HG03103 (cell line): Measurements from ENCODE around the gene CYB5B.

Experiments used
- ATAC-seq: cut with Tn5 transposase; IDR thresholded peaks from one replicate; pipeline ENCODE4 v1.9.1; 2021; ENCODE audit warnings: low read depth; ENCODE audit not compliant: unreplicated experiment

The CYB5B gene

DNA sequence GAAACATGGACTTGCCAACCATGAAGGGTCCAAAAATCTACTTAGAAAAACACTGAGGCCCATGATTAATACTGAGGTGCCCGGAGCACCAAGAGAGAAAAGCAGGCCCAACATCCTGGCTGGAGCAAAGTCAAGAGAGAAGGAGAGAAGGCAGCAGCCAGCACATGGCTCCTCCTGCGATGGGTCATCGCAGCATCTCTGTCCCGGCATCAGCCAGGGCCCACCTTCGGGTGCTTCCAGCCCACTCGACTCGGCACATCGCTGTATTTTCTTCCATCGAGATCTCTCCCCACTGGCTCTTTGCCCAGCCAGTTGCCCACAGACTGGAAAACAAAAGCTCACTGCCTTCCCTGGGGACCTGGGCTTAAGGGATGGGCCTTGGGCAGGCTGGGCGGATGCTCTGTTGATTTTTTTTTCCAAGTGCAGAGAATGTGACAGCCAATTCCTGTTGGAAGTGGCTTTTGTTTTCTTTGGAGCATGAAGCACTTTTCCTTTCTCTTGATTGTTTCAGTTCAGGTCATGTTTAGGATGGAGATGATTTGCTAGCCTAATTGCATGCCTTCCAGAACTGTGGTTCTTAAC, 58.1 kb downstream of the CYB5B start:
- no peak for ATAC-seq

DNA sequence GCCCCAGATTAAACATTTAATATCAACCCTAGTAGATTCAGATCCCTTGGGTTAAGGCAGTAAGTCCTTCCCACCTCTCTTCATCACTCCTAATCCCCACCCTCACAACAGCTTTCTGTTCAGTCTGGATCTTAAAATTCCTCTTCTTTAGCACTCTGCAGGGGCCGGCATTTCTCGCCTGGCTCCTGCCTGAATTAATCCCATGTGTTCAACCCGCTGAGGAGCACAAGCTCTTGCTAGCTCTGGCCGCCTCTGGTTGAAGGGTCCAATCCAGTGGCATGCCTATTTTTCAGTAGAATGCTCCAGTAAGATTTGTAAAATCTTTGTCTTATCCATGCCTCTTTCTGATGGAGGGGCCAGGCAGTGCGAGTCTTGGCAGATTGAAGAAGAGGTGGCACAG, 59.2 kb downstream of the CYB5B start:
- no peak for ATAC-seq

DNA sequence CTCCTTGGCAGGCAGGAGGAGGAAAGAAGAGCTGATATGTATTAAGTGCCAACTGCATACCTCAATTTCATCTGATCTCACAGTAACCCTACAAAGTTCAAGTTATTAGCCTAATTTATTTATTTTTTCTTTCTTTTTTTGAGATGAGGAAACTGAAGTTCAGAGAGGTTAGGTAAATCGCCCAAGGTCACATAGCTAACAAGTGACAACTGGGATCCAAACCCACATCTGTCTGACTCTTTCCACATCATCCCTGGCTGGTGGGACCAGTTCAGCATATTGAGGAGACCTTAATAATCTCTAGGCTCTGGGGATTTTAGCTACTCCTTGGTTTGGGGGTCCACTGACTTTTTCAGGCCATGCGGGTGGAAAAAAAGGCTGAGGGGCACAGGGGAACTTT, 60.9 kb downstream of the CYB5B start:
- ATAC-seq, result no peak

DNA sequence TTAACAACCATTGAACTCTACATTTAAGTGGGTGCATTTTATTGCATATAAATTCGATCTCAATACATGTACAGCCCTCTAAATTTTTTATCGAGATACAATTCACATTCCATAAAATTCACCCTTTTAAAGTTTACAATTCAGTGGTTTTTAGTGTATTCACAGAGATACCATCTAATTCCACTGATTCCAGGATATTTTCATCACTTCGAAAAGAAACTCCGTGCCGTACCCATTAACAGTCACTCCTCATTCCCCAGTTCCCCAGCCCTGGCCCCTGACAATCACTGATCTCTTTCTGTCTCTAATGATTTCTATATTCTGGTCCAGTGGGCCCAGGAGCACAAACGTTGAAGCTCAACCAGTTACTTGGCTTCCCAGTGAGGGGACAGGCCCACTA, 61.4 kb downstream of the CYB5B start:
- ATAC-seq, result no peak

DNA sequence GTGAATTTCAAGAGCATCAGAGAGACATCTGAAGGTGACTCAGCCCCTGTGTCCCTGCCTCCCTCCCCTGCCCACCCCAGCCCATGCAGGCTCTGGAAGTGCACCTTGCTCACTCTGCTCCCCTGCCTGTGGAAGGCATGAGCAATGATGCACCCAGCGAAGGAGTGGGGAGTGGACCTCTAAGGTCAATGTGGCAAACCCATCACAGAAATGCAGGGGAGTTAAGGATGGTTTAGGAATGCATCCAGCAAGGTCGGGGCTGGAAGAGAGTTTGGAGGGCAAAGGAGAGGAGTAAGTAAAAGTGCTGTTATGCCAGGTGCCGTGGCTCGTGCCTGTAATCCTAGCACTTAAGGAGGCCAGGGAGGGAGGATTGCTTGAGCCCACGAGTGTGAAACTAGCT, 61.9 kb downstream of the CYB5B start:
- ATAC-seq, result no peak

DNA sequence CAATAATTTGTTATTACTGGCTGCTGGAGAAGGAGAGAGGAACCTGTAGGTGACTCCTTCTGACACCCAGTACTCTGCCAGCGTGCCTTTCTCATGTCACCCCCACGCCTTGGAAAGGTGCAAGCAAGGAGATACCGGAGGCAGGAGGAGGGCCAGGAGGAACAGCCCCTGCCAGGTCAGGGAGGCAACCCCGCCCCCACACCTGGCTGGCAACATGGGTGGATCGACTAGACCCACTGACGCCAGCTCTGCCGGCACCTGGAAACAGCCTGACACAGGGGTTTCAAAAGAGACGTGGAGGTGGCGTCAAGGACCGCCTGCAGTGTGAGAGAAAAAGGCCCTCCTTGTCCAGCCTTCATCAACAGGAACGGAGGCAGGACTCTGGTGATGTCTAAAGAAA, 62.3 kb downstream of the CYB5B start:
- ATAC-seq, result no peak

DNA sequence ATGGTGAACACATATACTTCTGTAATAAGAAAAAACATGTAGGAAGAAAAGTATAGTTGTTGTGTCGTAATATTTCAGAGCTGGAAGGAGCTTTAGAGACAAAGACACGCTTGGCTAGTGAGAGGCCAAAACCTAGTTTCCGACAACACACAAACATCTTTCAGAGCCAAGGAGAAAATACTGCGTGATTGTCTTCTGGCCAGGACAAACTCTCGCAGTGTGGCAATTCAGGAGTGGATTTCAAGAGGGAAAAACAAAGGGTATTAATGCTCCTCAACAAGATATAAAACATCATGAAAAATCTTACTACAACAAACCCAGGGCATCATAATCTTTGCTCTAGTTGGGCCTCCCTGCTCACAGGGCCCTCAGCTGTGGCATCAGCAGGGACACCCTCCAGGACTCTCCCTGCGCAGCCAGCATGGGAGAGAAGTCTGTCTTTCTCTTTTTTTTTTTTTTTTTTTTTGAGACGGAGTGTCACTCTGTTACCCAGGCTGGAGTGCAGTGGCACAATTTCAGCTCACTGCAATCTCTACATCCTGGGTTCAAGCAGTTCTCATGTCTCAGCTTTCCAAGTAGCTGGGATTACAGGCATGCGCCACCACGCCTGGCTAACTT, 66.4 kb downstream of the CYB5B start:
- ATAC-seq, result no peak

DNA sequence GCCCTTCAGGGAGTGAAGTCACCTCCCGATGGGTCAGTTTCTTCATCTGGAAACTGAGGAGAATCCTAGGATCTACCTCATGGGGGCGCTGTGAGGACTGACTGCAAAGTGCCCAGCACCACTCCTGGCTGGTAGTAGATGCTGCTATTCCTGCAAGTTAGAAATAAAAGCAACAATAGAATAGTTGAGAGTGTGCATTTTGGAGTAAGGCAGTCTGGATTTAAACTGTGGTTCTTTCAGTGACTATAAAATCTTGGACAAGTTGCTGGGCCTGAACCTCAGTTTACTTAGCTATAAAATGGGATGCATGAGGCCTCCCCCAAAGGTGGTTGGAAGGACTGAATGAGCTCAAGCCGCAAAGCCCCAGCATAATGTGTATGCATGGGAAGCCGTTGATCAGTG, 70.6 kb downstream of the CYB5B start:
- no peak for ATAC-seq

DNA sequence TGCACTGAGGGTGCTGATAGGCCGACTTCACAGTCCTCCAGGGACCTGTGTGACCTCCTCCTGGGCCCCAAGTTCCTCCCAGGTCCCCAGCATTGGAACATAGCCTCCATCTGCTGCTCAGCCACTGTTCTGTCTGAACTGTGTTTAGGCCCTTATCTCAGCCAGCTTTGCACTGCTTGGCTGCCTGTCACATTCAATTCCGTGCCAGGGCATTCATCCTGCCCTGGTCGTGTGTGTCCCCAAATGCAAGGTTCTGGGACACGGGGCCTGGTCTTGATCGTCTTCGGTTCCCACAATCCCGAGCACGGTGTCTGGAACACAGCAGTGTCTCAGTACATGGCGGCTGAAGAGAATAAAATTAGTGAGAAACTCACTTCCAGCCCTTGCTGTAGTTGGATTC, 71.4 kb downstream of the CYB5B start:
- ATAC-seq, result no peak

DNA sequence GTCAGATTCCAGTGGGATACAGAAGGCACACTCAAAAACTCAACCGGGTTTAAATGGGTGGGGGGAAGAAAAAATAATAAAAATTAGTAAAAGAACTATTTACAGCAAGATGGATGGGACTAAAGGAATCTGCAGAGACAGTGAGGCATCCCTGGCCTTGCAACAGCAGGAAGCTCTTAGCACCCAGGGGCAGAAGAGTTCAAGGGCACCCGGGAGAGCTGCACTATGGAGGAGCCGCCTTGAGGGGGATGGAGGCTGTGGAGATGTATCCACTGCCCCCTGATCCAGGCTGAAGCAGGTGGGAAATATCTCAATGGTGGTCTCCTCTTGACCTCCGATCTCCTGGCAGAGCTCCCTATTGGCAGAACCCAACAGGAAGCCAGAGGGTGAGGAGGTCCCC, 72.0 kb downstream of the CYB5B start:
- no peak for ATAC-seq

DNA sequence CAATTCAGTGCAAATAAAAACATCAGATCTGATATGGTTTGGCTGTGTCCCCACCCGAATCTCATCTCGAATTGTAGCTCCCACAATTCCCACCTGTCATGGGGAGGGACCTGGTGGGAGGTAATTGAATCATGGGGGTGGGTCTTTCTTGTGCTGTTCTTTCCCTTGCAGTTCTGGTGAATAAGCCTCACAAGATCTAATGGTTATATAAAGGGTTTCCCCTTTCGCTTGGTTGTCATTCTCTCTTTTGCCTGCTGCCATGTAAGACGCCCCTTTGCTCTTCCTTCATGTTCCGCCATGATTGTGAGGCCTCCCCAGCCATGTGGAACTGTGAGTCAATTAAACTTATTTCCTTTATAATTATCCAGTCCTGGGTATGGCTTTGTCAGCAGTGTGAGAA, 72.5 kb downstream of the CYB5B start:
- ATAC-seq, result no peak

DNA sequence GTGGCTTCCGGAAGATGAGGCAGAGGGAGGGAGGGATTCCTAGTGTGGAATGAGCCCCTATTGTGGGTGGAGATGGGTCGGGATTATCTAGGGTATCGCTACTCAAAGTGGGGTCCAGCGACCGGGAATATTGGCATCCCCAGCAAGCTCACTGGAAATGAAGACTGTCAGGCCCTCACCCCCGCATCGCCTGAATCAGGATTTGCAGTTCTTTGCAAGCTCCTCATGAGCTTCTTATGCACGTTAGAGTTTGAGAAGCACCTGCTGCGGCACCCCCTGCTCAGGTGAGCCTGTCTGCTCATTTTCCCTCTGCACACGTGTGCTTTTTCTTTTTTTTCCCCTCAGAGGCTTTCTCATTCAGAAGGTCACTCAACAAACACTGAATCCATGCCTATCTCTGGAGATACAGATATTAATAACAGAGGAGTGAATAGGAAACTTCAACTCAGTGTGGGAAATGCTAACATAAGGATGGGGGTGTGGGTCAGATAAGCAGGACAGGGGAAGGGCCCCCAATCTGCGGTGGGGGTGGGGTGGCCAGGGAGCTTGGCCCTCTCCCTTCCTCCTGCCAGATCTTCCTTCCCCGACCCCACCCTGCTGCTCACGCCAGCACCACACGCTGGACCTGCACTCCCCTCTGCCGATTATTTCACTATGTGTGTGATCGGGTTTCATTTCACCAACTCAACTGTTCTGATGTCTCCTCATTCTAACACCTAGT, 73.6 kb downstream of the CYB5B start:
- ATAC-seq, result no peak

DNA sequence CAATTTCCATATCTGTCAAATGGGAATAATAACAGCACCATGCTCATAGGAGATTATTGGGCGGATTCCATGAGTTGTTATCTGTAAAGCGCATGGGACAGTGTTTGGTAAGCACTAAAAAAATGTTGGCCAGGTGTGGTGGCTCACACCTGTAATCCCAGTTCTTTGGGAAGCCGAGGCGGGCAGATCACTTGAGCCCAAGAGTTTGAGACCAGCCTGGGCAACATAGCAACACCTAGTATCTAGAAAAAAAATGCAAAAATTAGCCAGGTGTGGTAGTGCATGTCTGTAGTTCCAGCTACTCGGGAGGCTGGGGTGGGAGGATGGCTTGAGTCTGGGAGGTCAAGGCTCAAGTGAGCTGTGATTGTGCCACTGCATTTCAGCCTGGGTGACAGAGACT, 74.5 kb downstream of the CYB5B start:
- no peak for ATAC-seq

DNA sequence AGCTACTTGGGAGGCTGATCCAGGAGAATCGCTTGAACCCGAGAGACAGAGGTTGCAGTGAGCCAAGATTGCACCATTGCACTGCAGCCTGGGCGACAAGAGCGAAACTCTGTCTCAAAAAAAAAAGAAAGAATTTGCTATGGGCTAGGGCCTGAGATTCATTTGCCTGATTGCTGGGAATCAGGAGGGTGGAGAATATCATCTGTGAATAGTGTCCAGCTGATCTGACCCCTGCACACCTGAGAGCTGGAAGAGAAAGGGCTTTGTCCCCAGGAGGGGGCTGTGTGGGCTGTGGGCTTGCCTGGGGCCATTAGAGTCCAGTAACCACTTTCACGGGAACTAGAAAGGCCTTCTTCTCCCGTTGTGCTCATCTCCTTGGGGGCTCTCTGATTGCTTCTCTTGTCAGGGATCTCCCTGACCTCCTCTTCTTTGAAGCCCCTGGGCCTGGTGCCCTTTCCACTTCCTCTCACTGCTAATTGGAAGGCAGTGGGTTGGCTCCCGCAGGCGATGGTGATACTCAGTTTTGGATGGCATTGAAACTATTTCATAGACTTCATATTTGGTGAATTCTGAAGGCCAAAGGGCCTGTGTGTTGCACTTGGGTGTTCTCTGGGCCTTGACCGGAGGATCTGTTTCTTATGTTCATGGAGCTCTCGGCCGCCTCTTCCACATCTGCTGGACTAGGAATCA, 75.3 kb downstream of the CYB5B start:
- ATAC-seq, result no peak

DNA sequence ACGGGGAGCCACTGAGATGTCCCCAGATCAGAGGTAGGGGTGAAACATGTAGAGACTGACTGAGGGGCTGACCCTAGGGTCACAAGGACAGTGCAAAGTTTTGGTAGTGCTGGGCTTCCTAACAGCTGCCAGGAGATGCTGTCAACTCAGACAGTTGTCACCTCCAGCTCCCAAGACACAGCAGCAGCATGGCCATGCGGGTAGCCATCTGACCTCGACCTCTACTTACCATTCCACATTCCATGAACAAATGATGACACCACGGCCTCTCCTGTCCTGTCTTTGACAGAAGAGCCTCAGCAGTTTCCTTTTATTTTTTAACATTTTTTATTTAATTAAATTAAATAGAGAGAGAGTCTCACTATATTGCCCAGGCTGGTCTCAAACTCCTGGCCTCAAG, 76.1 kb downstream of the CYB5B start:
- no peak for ATAC-seq

DNA sequence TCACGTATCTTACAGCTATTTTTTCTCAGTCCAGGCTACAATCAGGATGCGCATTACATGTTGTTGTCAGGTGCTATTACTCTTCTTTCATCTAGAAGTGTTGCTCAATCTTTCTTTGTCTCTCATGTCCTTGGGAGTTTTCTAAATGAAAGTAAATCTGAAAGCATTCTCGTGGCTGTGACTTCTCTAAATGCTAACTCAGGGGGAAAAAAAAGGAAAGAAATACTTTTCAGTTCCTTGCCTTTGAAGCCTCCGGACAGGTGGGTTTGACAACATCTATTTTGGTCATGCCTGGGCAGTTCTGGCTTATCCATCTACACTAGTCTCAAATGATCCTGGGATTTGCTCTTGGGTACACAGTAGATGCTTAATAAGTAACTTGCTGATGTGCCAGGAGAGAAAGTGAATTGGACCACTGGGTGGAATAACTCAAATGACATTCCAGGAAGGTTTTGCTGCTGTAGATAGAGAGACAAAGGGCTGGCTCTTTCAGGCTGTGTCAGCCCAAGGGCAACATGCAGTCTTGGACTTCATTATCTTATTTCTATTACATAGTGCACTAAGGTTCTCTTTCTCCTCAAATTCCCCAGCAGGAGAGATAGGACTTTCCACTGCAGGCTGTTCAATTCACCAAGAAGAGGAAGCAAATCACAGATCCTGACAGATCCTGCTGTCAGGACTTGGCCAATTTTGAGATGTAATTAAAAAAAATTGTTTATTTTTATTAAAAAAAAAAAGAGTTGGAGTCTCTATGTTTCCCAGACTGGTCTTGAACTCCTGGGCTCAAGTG, 77.7 kb downstream of the CYB5B start:
- ATAC-seq, result no peak

DNA sequence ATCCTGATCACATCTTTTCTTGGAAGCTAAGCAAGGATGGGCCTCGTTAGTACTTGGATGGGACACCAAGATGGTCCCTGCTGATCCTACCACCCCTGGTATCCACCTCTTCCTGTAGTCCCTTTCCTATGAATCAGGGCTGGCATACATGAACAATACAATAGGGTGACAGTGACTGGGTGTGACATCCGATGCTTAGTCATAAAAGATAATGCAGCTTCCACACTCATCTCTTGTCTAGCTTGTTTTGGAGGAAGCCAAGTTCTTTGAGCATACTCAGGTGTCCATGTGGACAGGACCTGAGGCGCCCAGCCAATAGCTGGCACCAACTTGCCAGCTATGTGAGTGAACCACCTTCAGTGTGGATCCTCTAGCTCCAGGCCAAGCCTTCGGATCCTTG, 78.8 kb downstream of the CYB5B start:
- no peak for ATAC-seq

DNA sequence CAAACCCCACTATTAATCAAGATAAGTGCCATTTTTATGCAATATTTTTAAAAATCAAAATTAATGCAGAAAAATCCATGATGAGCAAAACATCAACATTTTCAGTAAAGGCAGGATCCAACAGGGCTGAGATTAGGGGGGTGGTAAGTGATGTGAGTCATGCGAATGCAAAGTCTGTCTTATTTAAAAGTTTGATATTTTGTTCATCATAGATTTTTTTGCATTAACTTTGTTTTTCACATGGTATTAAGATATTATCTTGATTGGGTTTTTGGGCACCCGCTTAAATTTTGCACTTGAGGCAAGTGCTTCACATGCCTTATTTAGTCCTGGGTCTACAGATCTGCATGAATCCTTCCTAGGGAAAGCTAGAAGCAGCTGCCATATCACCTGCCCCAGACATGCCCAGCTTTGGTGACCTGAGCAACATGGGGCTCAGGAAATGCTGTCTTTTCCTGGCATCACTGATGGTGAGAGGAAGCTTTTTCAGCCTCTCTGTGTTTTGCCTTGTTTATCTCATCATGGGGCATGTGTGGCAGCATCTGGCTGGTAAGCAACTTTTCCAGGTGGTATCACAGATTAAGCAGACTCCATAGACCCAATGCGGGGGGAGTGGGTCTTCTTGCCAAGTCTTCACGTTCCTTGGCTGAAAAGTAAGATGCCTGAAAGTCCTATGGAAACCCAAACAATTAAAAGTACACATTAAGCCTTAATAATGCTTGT, 83.8 kb downstream of the CYB5B start:
- no peak for ATAC-seq

DNA sequence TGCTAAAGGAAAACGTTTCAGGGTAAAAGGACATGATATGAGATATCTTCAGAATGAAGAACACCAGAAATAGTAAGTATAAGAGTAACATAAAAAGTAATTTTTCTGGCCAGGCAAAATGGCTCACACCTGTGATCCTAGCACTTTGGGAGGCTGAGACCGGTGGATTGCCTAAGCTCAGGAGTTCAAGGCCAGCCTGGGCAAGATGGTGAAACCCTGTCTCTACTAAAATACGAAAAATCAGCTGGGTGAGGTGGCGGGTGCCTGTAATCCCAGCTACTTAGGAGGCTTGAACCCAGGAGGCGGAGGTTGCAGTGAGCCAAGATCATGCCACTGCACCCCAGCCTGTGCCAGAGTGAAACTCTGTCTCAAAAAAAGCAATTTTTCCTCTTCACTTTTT, 84.7 kb downstream of the CYB5B start:
- no peak for ATAC-seq

DNA sequence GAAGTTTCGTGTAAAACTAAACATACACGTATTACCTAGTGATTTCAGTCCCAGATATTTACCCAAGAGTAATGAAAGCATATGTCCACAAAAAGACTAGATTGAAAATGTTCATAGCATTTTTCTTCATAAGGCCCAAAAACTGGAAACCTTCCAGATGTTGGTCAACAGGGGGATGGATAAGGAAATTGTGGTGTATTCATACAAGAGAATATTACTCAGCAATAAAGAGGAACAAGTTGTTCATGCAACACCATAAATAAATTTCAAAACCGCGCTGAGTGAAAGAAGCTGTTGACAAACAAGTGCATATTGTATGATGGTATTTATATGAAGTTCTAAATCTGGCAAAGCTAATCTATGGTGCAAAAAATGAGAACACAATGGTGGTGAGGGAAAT, 87.2 kb downstream of the CYB5B start:
- ATAC-seq, result no peak
